ENCODE measurements around the gene HIBCH.
"Not testable (repeated sequence)": the region's sequence is repeated elsewhere in the genome, so short reads cannot be mapped to it uniquely, and the experiment has no call there.

The HIBCH gene

DNA sequence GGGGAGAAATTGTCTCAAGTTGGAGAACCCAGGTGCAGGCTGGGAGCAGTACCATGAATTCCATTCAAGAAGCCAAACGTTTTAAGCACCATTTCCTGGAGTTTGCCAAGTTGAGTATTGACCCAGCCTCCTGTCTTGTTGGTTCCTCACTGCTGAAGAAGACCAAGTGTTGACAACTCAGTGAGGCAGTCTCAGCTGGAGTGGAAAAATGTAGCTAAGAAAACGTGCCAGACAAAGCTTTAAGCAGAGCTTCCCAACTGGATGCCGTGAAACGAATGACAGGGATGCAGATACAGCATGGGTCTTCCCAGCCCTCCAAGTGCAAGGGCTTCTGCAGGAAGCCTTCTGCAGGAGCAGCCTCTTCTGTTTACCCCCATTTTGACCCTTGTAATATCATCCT lies 23.0 kb upstream of the HIBCH start:
- no peak for DNase-seq

- no peak for DNase-seq
These were observed 20.7 kb upstream of the HIBCH start for GRCh38 chr2:190340369-190340768.

DNA sequence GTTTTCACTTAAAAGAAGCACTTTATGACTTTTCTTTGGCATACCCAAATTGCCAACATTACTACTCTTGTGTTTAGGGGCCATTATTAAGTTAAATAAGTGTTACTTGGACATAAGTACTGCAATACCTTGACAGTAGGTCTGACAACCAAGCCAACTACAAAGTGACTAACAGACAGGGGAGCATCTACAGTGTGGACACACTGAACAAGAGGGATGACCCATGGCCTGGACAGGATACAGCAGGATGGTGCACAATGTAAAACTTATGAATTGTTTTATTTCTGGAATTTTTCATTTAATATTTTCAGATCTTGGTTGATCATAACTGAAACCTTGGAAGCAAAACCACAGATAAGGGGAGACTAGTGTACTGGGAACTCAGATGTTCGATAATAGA lies 19.8 kb upstream of the HIBCH start:
- DNase-seq, result no peak

DNA sequence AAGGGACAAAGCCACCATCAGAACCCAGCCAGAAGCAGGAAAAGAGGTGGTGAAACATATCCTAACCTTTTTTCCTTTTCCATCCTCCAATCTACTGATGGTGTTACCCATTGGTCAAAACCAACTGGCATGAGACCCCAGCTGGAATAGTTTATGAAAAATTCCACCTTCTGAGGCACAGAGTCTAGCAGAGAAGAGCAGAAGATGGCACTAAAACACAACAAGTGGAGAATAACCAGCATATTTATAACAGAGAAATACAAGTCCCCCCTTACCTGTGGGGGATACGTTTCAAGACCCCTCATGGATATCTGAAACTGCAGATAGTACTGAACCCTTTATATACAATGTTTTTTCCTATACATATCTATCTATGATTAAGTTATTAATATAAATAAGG lies 18.8 kb upstream of the HIBCH start:
- DNase-seq, result no peak

- no peak for DNase-seq
These were observed 16.8 kb upstream of the HIBCH start for GRCh38 chr2:190336420-190336819.

GRCh38 chr2:190335584-190335983 lies 16.0 kb upstream of the HIBCH start:
- DNase-seq, result not testable (repeated sequence)

GRCh38 chr2:190335225-190335559 lies 15.6 kb upstream of the HIBCH start:
- no peak for DNase-seq

DNA sequence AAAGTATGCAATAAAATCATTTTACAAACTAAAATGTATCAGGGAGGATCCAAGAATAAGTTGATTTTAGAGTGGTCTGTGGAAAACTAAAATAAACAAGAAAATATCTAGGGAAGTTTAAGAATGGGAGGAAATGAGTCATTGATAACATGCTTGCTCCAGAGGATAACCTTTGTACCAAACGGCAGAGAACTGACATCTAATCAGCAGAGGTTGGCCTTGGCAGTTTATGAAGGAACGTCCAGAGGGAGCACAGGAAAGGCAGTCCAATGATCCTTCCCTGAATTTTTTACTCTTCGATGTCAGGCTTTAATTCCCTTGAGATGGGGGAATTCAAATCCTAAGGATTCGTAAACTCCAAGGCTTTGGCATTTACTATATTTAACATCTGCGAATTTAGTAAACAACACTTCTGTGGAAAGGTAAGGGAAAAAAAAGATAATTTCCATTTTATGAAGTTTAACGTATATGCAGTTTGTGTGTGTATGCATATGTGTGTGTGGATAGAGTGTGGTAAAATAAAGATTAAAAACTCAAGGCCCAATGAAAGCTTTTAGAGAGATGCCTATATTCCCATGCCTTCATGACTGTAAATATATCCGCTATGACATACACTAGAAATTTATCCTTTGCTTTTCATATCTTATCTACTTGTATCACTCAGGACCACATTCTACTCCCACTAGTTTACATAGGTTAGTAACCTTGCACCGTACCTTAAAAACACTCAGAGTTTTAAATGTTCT lies 15.0 kb upstream of the HIBCH start:
- no peak for DNase-seq

- DNase-seq, result no peak
These were observed 14.3 kb upstream of the HIBCH start for GRCh38 chr2:190333928-190334327.

- DNase-seq, result no peak
These were observed 13.8 kb upstream of the HIBCH start for GRCh38 chr2:190333395-190333794.

DNA sequence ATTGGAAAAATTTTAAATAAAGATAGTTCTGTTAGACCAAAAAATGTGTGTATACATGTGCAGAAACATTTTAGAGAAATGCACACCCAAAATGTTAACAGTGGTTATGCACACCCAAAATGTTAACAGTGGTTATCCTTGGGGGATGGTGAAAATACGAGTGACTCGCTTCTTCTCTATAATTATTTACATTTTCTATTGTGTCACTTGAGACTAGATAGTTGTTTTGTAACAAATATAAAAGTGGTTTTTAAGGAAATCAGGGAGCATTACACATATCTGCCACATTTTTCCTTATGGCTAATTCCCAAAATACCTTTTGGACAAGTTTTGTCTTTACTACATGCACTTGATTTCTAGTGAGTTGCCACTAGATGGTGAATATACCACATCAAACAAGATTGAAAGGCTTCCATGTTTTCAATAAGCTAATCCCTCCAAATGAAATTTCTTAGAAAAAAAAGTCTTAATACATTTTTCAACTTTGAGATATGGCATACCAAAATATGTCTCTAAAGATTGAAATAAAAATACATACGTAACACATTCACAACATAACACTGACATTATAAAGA lies 9.0 kb upstream of the HIBCH start:
- no peak for DNase-seq

- no peak for DNase-seq
These were observed 8.4 kb upstream of the HIBCH start for GRCh38 chr2:190327867-190328572.

- DNase-seq, result no peak
These were observed 6.0 kb upstream of the HIBCH start for GRCh38 chr2:190325588-190325987.

GRCh38 chr2:190323406-190323805 lies 3.8 kb upstream of the HIBCH start:
- DNase-seq, result no peak

DNA sequence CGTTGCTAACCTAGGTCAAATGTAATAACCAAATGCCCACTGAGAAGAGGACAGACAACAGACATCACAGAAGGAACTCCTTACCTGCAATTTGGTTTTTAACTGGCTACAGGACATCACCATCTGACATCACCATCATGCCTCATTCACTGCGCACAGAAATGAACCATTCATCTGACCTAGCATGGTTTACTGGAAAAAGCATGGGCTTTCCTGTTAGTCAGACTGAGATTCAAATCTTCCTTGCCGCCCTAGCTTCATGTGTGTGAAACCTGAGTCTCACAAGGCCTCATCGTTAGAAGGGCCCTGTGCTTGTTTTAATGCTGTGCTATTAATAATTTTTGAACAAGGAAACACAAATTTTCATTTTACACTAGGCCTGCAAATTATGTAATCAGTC lies 1.1 kb upstream of the HIBCH start:
- DNase-seq, result no peak

- no peak for DNase-seq
These were observed 583 bp downstream of the HIBCH start for GRCh38 chr2:190318931-190319554.

- DNase-seq, result no peak
These were observed 1.1 kb downstream of the HIBCH start for GRCh38 chr2:190318514-190318913.

- no peak for DNase-seq
These were observed 4.4 kb downstream of the HIBCH start for GRCh38 chr2:190315273-190315672.

GRCh38 chr2:190313880-190314279 lies 5.7 kb downstream of the HIBCH start:
- no peak for DNase-seq

DNA sequence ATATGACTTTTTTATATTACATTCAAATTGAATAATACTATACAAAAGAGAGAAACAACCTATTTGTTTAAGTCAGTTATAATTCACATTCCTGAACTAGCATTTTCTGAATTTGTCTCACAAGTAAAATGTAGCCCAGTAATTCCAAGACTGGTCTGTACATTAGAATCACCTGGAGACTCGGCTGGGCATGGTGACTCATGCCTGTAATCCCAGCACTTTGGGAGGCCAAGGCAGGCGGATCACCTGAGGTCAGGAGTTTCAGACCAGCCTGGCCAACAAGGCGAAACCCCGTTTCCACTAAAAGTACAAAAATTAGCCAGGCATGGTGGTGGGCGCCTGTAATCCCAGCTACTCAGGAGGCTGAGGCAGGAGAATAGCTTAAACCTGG lies 7.0 kb downstream of the HIBCH start:
- not testable (repeated sequence) for DNase-seq

GRCh38 chr2:190311893-190312634 lies 7.6 kb downstream of the HIBCH start:
- no peak for DNase-seq

DNA sequence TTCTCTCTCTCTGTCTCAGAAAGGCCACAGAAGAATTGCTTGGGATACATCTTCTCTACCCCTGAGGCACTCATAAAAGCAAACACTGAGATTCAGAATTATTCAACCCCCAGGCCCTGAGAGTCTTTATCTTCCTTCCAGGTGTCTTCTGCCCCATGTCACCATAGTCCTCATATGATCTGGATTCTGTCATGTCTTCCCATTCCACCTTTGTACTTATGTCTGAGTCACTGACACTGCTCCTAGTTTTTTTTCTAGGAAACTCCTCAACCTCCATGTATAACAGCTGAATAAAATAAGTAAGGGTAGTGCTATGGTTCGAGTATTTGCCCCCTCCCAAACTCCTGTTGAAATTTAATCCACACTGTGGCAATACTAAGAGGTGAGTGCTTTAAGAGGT lies 11.6 kb downstream of the HIBCH start:
- DNase-seq, result no peak

GRCh38 chr2:190304404-190304803 lies 15.2 kb downstream of the HIBCH start:
- no peak for DNase-seq

Measured in activated gamma-delta T cell (primary cell).